HG03378 (cell line): ENCODE measurements around the gene DPP10.

Experiments
- ATAC-seq: cut with Tn5 transposase; IDR thresholded peaks from one replicate; pipeline ENCODE4 v1.9.1; 2021; ENCODE audit warnings: mild to moderate bottlenecking, moderate library complexity; ENCODE audit not compliant: unreplicated experiment

The DPP10 gene

DNA sequence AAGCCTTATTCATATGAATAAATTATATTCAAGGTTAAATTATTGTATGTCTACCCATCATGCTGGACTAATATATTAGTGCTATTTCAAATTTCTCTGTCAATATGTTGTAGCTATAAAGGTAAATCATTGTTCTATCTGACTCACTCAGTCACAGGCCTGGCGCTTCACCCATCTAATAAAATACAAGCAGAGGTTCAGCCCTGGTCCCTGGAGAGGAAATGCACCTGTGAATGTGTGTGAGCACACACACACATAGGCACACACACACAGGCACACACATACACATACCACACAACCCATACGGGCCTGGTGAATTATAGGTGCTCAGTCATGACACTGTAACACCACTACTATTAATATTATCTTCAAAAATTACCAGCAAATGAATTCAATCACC lies 1396.1 kb downstream of the DPP10 start:
- ATAC-seq: no peak

DNA sequence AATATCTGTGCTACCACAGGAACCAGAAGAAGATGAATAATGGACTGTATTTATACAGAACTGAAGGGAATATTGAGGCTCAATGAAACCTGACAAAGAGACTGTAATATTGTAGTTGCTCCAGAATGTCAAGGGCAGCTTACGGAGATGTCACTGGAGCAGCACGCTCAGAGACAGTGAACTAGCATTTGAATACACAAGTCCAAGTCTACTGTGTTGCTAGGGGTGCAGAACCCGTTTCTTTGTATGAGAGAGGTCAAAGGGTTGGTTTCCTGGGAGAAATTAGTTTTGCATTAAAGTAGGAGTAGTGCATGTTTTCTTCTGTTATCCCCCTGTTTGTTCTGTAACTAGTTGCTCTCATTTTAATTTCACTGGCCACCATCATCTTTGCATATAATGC lies 1399.9 kb downstream of the DPP10 start:
- ATAC-seq: no peak

DNA sequence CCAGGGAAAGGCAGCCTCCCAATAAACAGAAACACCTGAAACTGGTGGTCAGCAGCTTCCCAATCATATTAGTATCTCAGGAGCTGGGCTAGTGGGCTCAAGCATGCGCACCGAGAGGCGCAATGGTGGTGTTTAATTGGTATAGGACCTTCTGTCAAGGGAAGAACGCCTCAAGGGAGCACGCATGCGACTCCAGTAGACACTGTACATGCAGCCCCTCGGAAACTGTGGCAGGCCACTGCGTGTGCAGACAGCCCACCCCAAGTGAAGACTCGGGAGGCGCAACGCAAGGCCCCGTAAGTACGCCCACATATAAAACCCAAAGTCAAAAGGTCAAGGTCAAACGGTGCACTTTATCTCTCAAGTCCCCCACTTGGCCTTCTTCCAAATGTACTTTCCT lies 1405.8 kb downstream of the DPP10 start:
- no peak for ATAC-seq

DNA sequence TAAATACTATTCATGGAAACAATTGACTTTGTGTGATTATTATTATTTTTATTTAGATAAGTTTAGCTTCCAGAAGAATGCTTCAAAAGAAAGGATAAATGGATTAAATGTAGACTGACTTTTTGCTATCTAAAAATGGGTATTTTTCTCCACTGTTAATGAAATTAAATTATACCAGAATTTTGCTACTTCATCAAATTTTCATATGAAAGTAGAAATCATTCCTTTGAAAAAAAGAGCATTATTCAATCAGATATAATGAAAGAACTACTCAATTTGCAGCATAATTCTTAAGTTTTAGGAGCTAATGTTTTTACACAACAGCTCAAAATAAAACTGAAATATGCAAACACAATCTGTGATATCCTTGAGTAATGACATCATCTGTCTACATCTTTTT lies 1424.6 kb downstream of the DPP10 start:
- ATAC-seq: no peak

DNA sequence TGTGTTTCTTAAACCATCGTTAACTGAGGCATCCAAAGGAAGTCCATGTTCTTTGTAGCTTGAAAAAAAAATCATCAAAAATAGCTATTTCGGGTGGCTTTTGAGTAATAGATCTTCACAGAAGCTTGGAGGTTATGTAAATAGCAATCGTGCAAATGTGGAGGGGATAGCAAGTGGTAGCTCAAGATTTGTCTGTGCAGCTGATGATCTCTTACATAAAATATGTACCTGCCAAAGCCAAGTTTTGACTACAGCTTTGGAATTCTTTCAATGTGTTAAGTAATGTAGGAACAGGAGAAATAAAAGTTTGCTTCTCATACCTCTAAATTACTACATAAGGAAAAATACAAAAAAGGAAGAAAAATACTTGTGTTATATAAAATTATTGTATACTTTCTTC lies 1432.0 kb downstream of the DPP10 start:
- no peak for ATAC-seq

DNA sequence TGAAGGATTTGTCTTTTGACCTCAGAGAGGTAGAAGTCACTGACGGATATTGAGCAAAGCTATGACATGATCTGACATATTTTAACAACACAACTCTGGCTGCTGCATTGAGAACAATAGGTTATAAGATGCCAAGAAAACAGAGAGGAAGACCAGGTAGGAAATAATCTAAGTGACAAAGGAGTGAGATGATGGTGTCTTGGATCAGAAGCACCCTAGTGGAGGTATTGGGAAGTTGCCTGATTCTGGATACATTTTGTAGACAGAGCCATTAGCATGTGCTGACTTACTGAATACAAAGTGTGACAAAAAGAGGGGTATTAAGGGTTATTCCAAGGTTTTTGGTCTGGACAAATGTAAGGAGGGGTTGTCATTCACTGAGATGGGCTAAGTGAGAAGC lies 1438.1 kb downstream of the DPP10 start:
- ATAC-seq: no peak

DNA sequence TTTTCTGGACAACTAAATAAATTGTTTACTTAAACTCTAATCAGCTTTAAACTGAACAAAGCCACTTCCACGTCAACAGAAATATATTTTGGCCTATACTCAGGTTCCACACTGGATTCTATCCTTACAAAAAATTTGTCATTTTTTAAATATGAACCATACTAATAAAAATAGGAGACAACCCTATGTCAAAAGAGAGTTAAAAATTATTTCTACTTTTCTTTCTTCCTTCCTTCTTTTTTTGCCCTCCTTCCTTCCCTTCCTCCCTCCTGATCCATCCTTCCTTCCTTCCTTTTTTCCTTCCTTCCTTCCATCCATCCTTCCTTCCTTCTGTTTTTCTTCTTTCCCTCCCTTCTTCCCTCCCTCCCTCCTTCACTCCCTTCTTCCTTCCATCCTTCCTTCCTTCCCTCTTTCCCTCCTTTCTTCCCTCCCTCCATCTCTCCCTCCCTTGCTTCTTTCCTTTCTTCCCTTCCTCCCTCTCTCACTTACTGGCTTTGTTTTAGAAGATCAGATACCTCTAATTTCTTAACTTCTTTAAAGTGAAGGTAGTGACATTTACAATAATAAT lies 1444.9 kb downstream of the DPP10 start:
- ATAC-seq: no peak
